WTC11 (cell line): ENCODE data around the gene KLF7.

Source experiments
- ELF4 ChIP-seq: sonication (generic); formaldehyde crosslinking; IDR thresholded peaks from 2 replicates; pipeline ENCODE4 v1.8.1; 2022; ENCODE audit warnings: low read depth, mild to moderate bottlenecking, moderate library complexity, missing genetic modification reagents
- SP1 ChIP-seq: sonication (generic); formaldehyde crosslinking; conservative IDR thresholded peaks from 2 replicates; pipeline ENCODE4 v1.8.1; 2022; ENCODE audit warnings: missing genetic modification reagents
- TF ChIP-seq, protein P1 (sequence below): sonication (generic); formaldehyde crosslinking; IDR thresholded peaks from 2 replicates; pipeline ENCODE4 v1.8.1; 2022; ENCODE audit warnings: mild to moderate bottlenecking, moderate library complexity, missing genetic modification reagents
- TF ChIP-seq, protein P2 (sequence below): sonication (generic); formaldehyde crosslinking; IDR thresholded peaks from 2 replicates; pipeline ENCODE4 v1.8.0; 2022; ENCODE audit warnings: mild to moderate bottlenecking, missing genetic modification reagents

DNA sequence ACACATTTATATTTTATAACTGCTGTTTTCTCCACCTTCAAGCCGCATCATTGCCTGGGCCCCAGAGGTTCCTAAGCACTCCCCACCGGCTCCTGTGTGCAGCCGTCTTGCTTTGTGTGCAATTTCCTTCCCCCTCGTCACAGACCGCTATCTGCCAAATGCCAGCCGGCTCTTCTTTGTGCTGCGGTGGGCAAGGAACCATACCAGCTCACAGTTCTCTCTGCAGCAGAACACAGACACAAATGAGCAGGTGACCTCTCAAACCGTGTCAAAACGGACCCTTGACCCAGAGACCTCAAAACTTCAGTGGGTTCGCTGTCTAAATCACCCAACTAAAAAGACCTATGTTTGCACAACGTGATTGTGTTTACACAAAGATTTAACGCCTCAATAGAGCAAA, 58.2 kb downstream of the KLF7 start:
- TF ChIP-seq SP1 (CRISPR knock-in tag), result no peak
- TF ChIP-seq ELF4, result no peak
- TF ChIP-seq, protein P1, sequence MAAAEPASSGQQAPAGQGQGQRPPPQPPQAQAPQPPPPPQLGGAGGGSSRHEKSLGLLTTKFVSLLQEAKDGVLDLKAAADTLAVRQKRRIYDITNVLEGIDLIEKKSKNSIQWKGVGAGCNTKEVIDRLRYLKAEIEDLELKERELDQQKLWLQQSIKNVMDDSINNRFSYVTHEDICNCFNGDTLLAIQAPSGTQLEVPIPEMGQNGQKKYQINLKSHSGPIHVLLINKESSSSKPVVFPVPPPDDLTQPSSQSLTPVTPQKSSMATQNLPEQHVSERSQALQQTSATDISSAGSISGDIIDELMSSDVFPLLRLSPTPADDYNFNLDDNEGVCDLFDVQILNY (CRISPR knock-in tag), result no peak
- TF ChIP-seq, protein P2, sequence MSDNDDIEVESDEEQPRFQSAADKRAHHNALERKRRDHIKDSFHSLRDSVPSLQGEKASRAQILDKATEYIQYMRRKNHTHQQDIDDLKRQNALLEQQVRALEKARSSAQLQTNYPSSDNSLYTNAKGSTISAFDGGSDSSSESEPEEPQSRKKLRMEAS (CRISPR knock-in tag), result no peak
